ENCODE results near the gene ATAD3A.
"Not testable (repeated sequence)": the region's sequence is repeated elsewhere in the genome, so short reads cannot be mapped to it uniquely, and the experiment has no call there.

Gene ATAD3A

GRCh38 chr1:1482856-1483255 is 29.1 kb upstream of the ATAD3A start:
- Mint-ChIP-seq H3K9me3 (no peaks in the 10 kb centered on the region), H3K36me3 (ENCODE audit: low read depth) (peaks cover 14% of the 10 kb centered on the region), H3K27ac (no peak overlapping the region), H3K27me3 (ENCODE audit: low read depth) (peaks cover 3% of the 10 kb centered on the region), H3K4me1 (no peaks in the 10 kb centered on the region), H3K4me3 (no peak overlapping the region)
- TF ChIP-seq, protein P1, sequence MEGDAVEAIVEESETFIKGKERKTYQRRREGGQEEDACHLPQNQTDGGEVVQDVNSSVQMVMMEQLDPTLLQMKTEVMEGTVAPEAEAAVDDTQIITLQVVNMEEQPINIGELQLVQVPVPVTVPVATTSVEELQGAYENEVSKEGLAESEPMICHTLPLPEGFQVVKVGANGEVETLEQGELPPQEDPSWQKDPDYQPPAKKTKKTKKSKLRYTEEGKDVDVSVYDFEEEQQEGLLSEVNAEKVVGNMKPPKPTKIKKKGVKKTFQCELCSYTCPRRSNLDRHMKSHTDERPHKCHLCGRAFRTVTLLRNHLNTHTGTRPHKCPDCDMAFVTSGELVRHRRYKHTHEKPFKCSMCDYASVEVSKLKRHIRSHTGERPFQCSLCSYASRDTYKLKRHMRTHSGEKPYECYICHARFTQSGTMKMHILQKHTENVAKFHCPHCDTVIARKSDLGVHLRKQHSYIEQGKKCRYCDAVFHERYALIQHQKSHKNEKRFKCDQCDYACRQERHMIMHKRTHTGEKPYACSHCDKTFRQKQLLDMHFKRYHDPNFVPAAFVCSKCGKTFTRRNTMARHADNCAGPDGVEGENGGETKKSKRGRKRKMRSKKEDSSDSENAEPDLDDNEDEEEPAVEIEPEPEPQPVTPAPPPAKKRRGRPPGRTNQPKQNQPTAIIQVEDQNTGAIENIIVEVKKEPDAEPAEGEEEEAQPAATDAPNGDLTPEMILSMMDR (IDR thresholded peaks at IDR 0.05; ENCODE audit: unreplicated experiment in 3 of 3), result no peak

DNA sequence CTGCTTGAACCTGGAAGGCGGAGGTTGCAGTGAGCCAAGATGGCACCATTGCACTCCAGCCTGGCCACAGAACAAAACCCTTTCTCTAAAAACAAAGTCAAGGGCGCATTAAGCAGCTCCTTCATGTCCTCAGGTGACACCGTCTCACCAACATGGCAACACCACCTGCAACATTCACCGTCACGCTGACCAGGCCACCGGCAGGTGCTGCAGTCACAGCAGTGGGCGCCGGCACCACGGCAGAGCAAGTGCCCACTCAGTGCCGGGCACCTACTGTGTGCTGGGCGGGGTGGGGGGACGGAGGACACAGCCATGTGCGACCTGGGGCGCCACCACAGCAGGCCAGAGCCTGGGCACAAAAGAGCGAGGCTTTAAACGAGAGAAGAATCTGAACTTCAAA is 28.2 kb upstream of the ATAD3A start:
- H3K27me3 Mint-ChIP-seq (ENCODE audit: low read depth), result peaks cover 3% of the 10 kb centered on the region
- H3K36me3 Mint-ChIP-seq (ENCODE audit: low read depth), result peaks cover 20% of the 10 kb centered on the region
- no peaks in the 10 kb centered on the region for H3K4me1 Mint-ChIP-seq
- TF ChIP-seq, protein P1 (IDR thresholded peaks at IDR 0.05; ENCODE audit: unreplicated experiment in 3 of 3), result no peak
- no peak overlapping the region for H3K27ac Mint-ChIP-seq
- no peak overlapping the region for H3K4me3 Mint-ChIP-seq
- no peaks in the 10 kb centered on the region for H3K9me3 Mint-ChIP-seq

DNA sequence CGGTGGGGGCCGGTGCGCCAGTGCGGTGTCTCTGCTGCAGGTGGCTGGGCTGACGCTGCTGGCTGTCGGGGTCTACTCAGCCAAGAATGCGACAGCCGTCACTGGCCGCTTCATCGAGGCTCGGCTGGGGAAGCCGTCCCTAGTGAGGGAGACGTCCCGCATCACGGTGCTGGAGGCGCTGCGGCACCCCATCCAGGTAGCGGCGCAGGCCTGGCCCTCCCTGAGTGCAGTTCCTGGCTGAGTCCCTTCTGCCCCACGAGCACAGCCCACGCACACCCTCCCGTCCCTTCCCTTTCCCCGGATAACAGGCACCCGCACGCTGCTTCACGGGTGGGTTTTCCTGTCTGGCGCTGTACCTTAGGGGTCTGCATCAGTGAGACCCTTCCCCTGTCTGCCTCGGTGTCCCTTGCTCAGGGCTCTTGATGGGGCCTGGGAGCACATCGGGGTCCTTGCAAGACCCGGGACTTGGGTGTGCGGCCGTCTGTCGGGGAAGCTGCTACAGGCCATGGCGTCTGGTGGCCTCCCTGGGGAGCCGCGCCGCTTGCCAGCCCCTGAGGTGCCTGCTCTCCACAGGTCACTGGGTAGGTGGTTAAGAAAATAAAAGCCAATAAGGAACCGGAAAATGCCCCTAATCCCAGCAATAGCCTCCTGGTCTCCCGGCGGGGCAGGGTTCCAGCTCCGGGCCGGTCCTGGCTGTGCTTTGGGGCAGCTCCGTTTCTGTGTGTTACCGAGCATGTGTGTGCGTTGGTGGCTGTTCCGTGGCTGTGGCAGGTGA is 26.8 kb upstream of the ATAD3A start:
- peaks cover 21% of the 10 kb centered on the region for H3K36me3 Mint-ChIP-seq (ENCODE audit: low read depth)
- not testable (repeated sequence) for H3K9me3 Mint-ChIP-seq; H3K4me3 Mint-ChIP-seq; H3K4me1 Mint-ChIP-seq; H3K27ac Mint-ChIP-seq; H3K27me3 Mint-ChIP-seq (ENCODE audit: low read depth)

DNA sequence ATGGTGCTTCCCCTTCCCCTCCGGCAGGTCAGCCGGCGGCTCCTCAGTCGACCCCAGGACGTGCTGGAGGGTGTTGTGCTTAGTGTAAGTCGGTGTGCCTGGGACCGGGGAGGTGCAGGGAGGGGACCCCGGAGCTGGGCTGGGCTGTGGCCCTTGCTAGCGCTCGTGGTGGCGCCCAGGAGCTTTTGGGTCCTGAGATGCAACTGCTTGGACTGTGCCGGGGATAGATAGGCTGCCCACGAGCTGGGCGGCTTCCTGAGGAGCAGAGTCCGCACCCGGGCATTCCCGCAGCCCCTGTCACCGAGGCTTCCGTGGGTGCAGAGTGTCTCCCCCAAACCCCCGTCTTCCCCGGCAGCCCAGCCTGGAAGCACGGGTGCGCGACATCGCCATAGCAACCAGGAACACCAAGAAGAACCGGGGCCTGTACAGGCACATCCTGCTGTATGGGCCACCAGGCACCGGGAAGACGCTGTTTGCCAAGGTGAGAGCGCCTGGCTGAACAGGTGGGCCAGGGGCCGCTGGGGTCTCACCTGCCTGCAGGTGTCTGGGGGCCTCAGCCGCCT is 26.1 kb upstream of the ATAD3A start:
- H3K27me3 Mint-ChIP-seq (ENCODE audit: low read depth); H3K27ac Mint-ChIP-seq; H3K4me3 Mint-ChIP-seq; H3K9me3 Mint-ChIP-seq; H3K4me1 Mint-ChIP-seq: not testable (repeated sequence)
- H3K36me3 Mint-ChIP-seq (ENCODE audit: low read depth), result peaks cover 28% of the 10 kb centered on the region

- TF ChIP-seq, protein P1 (IDR thresholded peaks at IDR 0.05; ENCODE audit: unreplicated experiment in 3 of 3), result no peak
- no peaks in the 10 kb centered on the region for H3K27me3 Mint-ChIP-seq (ENCODE audit: low read depth)
- H3K27ac Mint-ChIP-seq, result no peak overlapping the region
- peaks cover 43% of the 10 kb centered on the region for H3K36me3 Mint-ChIP-seq (ENCODE audit: low read depth)
- peaks cover 6% of the 10 kb centered on the region for H3K9me3 Mint-ChIP-seq
- H3K4me3 Mint-ChIP-seq, result no peak overlapping the region
- H3K4me1 Mint-ChIP-seq, result no peaks in the 10 kb centered on the region
Observed at GRCh38 chr1:1487701-1488100, 24.3 kb upstream of the ATAD3A start.

DNA sequence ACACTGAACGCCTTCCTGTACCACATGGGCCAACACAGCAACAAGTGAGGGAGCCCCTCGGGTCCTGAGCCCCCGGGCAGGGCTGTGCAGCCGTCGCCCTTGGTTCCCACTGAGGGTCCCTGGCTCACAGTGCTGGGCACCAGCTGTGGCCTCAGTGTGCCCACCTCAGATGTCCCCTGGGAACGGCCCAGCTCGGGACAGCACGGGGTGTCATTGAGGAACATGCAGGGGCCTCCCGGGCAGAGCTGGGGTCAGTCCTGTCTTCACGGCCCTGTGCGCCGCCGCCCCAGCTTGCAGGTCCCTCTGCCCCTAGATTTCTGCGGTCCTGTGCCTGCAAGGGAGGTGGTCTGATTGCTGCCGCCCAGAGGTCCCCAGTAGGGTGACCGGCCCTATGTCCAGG is 22.7 kb upstream of the ATAD3A start:
- Mint-ChIP-seq H3K4me3 (no peak overlapping the region), H3K27ac (no peak overlapping the region), H3K9me3 (peaks cover 13% of the 10 kb centered on the region), H3K27me3 (ENCODE audit: low read depth) (no peaks in the 10 kb centered on the region), H3K4me1 (no peaks in the 10 kb centered on the region), H3K36me3 (ENCODE audit: low read depth) (peaks cover 56% of the 10 kb centered on the region)
- TF ChIP-seq, protein P1 (IDR thresholded peaks at IDR 0.05; ENCODE audit: unreplicated experiment in 3 of 3), result no peak

- peaks cover 61% of the 10 kb centered on the region for H3K36me3 Mint-ChIP-seq (ENCODE audit: low read depth)
- H3K27me3 Mint-ChIP-seq (ENCODE audit: low read depth), result no peaks in the 10 kb centered on the region
- TF ChIP-seq, protein P1 (IDR thresholded peaks at IDR 0.05; ENCODE audit: unreplicated experiment in 3 of 3), result no peak
- H3K27ac Mint-ChIP-seq, result no peak overlapping the region
- no peak overlapping the region for H3K4me3 Mint-ChIP-seq
- H3K4me1 Mint-ChIP-seq, result no peaks in the 10 kb centered on the region
- peaks cover 13% of the 10 kb centered on the region for H3K9me3 Mint-ChIP-seq
Observed at GRCh38 chr1:1489861-1490260, 22.1 kb upstream of the ATAD3A start.
